HEK293T (cell line): ENCODE measurements around the gene TREM2.

Experiments used
- CTBP1 ChIP-seq: fragments of 450-650 bp; IDR thresholded peaks from 2 replicates; pipeline ENCODE4 v1.6.1; 2016; ENCODE audit warnings: borderline replicate concordance
- ELF4 ChIP-seq: fragments of 450-650 bp; IDR thresholded peaks from 2 replicates; pipeline ENCODE4 v1.6.1; 2017; ENCODE audit warnings: antibody characterized with exemption
- FOXM1 ChIP-seq: fragments of 450-650 bp; IDR thresholded peaks from 2 replicates; pipeline ENCODE4 v1.6.1; 2017; ENCODE audit warnings: mild to moderate bottlenecking, borderline replicate concordance

DNA sequence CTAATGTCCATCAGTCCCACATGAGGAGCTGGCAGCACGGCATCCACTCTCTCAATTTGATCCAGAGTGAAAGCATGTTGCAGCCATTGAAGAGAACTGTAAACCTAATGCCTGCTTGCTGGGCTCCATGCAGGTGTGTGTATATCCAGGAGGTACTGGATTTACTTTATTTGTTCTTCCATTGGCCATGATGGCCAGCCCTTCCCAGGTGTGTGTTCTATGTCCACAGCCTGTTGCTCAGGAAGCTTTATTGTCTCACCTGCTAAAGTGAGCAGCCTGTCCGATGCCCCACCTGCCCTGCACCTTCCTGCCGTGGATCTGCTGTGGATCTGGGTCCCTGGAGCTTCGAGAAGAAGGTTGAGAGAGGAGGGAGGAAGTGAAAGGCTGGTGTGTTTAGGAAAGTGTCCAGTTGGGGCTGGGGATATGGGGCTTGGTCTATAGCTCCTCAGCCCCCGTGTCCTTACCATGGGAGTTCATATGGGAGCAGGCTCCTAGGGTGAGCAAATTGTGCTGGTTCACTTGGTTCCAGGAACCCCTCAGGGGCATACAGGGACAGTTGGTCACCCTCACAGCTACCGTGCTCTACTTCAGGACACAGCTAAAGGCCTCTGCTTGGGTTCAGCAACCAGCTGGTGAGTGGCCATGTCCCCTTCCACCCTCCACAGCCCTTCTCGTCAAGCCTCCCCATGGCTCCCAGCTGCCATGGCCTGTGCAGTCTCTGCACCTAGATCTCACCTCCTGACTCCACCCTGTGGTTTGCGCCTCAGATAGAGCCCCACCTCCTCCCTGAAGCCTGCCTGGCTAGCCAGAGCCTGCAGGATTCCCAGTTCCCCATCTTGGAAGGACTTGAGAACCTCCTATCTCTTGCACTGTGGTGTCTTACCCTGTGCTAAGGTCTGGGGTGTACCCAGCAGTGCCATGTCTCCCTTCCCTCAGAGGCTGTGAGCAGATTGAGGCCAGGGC lies 25.3 kb upstream of the TREM2 start:
- TF ChIP-seq CTBP1 (no peak), FOXM1 (no peak), ELF4 (no peak)
